ENCODE results near the gene FOXK1.

Gene FOXK1

DNA sequence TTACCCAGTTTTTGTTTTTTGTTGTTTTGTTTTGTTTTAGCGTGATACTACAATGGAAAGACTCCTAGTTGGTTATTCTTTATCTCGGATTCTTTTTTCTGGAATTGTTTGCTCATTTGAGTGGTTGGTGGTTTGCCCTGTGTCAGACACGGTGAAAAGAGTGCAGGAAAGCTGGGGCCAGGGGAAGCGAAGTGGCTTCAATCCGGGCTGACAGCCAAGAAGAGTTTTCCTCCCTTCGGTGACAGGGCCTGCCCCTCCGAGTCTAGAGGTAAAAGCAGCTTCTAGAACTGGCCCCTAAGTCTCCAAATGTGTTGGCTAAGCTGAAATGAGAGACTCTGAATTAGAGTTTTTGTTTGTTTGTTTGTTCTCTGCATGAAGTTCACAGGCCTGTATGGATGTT lies 87.7 kb downstream of the FOXK1 start:
- H3K27ac ChIP-seq = peak overlapping the region in 1 of 11 experiments; percentile 35; a peak in 1 of 22 replicates
- H3K27me3 ChIP-seq = no peaks in the 10 kb centered on the region
- peak overlapping the region in 4 of 11 experiments; percentile 2 to 43 (median 25); a peak in 2 of 22 replicates for H3K9ac ChIP-seq
- H3K4me3 ChIP-seq = no peak overlapping the region
- peaks cover 6 to 50% (median 32%) of the 10 kb centered on the region in 11 experiments; a peak in 15 of 22 replicates for H4K20me1 ChIP-seq
- TF ChIP-seq Cebpa-rat (IDR thresholded peaks at IDR 0.05) = no peak
- H3K9me3 ChIP-seq (replicated peaks in 1 of 11) = no peaks in the 10 kb centered on the region
- H3K36me3 ChIP-seq = peaks cover 30 to 55% (median 39%) of the 10 kb centered on the region in 11 experiments
- H3K4me2 ChIP-seq = no peak overlapping the region
- H3K4me1 ChIP-seq = peaks cover 8 to 14% (median 12%) of the 10 kb centered on the region in 10 experiments

GRCh38 chr7:4770886-4771285 lies 88.8 kb downstream of the FOXK1 start:
- peaks cover 19 to 44% (median 28%) of the 10 kb centered on the region in 11 experiments; a peak in 21 of 22 replicates for H3K36me3 ChIP-seq
- H3K9ac ChIP-seq = no peak overlapping the region
- no peaks in the 10 kb centered on the region for H3K27me3 ChIP-seq
- no peak overlapping the region for H3K4me3 ChIP-seq
- H3K27ac ChIP-seq = no peak overlapping the region
- no peaks in the 10 kb centered on the region for H3K9me3 ChIP-seq (replicated peaks in 1 of 11)
- peaks cover 0 to 41% (median 21%) of the 10 kb centered on the region in 11 experiments; a peak in 13 of 22 replicates for H4K20me1 ChIP-seq
- no peak for TF ChIP-seq Cebpa-rat (IDR thresholded peaks at IDR 0.05)
- H3K4me2 ChIP-seq = no peak overlapping the region
- peaks cover 10 to 15% (median 13%) of the 10 kb centered on the region in 10 experiments for H3K4me1 ChIP-seq

- no peaks in the 10 kb centered on the region for H3K27me3 ChIP-seq
- H3K9ac ChIP-seq = no peak overlapping the region
- TF ChIP-seq Cebpa-rat (IDR thresholded peaks at IDR 0.05) = no peak
- H3K36me3 ChIP-seq = peaks cover 13 to 39% (median 19%) of the 10 kb centered on the region in 11 experiments
- peaks cover 16 to 21% (median 18%) of the 10 kb centered on the region in 10 experiments for H3K4me1 ChIP-seq
- no peak overlapping the region for H3K4me3 ChIP-seq
- H3K27ac ChIP-seq = no peak overlapping the region
- no peaks in the 10 kb centered on the region for H3K9me3 ChIP-seq (replicated peaks in 1 of 11)
- peaks cover 3 to 41% (median 18%) of the 10 kb centered on the region in 11 experiments; a peak in 14 of 22 replicates for H4K20me1 ChIP-seq
- no peak overlapping the region for H3K4me2 ChIP-seq
These were observed 89.6 kb downstream of the FOXK1 start for GRCh38 chr7:4771737-4772136.

- Histone ChIP-seq H3K4me1 (peaks cover 21 to 27% (median 24%) of the 10 kb centered on the region in 10 experiments), H3K9me3 (replicated peaks in 1 of 11) (no peaks in the 10 kb centered on the region), H3K4me3 (no peak overlapping the region), H3K27ac (no peak overlapping the region), H3K36me3 (peaks cover 12 to 39% (median 17%) of the 10 kb centered on the region in 11 experiments), H3K4me2 (no peak overlapping the region), H3K27me3 (no peaks in the 10 kb centered on the region), H3K9ac (no peak overlapping the region), H4K20me1 (peaks cover 6 to 41% (median 20%) of the 10 kb centered on the region in 11 experiments; a peak in 16 of 22 replicates)
- no peak for TF ChIP-seq Cebpa-rat (IDR thresholded peaks at IDR 0.05)
These were observed 90.2 kb downstream of the FOXK1 start for GRCh38 chr7:4772306-4772705.

- Histone ChIP-seq H3K9me3 (replicated peaks in 1 of 11) (no peaks in the 10 kb centered on the region), H3K4me1 (peaks cover 21 to 36% (median 32%) of the 10 kb centered on the region in 10 experiments), H3K4me2 (peak overlapping the region; percentile 74 to 97 (median 91)), H3K27me3 (no peaks in the 10 kb centered on the region), H4K20me1 (peaks cover 8 to 40% (median 29%) of the 10 kb centered on the region in 11 experiments; a peak in 19 of 22 replicates), H3K9ac (peak overlapping the region in 6 of 11 experiments; percentile 88 to 96 (median 91); a peak in 11 of 22 replicates), H3K36me3 (peaks cover 15 to 36% (median 23%) of the 10 kb centered on the region in 11 experiments; a peak in 21 of 22 replicates), H3K27ac (peak overlapping the region in 7 of 11 experiments; percentile 85 to 96 (median 92); a peak in 14 of 22 replicates), H3K4me3 (peak overlapping the region in 6 of 10 experiments; percentile 74 to 94 (median 86); a peak in 9 of 20 replicates)
- TF ChIP-seq Cebpa-rat (IDR thresholded peaks at IDR 0.05) = no peak
These were observed 91.9 kb downstream of the FOXK1 start for GRCh38 chr7:4774007-4774406.

DNA sequence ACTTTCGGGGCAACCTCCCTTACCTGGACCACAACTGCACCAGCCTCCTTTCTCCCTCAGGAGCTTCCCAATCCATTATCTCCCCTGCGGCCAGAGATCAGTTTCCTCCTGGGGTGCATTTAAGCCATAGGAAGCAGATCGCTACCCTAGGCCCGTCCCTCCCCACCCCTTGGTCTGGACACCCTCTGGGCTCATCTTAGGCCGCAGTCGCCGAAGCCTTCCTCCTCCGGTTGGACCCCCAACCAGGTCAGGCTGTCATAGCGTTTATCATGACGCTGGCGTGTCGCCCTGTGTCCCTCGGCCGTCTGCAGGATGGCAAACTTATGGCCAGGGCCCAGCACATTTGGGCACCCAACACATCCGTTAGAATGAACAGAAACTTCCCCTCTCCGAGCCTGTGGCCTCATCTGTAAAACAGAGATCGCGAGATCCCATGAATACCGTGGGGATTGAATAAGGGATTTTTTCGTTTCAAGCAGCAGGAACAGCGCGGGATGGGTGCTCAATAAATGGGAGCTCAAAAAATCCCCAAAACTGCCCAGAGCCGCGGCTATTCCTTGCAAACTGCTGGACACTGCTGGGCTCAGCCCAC lies 92.7 kb downstream of the FOXK1 start:
- Histone ChIP-seq H3K4me2 (peak overlapping the region; percentile 74 to 97 (median 91)), H3K27ac (peak overlapping the region; percentile 80 to 96 (median 92)), H3K9ac (peak overlapping the region; percentile 87 to 96 (median 89)), H3K9me3 (replicated peaks in 1 of 11) (no peaks in the 10 kb centered on the region), H3K4me3 (peak overlapping the region; percentile 74 to 96 (median 91)), H4K20me1 (peaks cover 13 to 37% (median 30%) of the 10 kb centered on the region in 11 experiments; a peak in 19 of 22 replicates), H3K36me3 (peaks cover 17 to 36% (median 26%) of the 10 kb centered on the region in 11 experiments; a peak in 21 of 22 replicates), H3K4me1 (peaks cover 21 to 36% (median 32%) of the 10 kb centered on the region in 10 experiments), H3K27me3 (no peaks in the 10 kb centered on the region)
- TF ChIP-seq Cebpa-rat (IDR thresholded peaks at IDR 0.05) = no peak

DNA sequence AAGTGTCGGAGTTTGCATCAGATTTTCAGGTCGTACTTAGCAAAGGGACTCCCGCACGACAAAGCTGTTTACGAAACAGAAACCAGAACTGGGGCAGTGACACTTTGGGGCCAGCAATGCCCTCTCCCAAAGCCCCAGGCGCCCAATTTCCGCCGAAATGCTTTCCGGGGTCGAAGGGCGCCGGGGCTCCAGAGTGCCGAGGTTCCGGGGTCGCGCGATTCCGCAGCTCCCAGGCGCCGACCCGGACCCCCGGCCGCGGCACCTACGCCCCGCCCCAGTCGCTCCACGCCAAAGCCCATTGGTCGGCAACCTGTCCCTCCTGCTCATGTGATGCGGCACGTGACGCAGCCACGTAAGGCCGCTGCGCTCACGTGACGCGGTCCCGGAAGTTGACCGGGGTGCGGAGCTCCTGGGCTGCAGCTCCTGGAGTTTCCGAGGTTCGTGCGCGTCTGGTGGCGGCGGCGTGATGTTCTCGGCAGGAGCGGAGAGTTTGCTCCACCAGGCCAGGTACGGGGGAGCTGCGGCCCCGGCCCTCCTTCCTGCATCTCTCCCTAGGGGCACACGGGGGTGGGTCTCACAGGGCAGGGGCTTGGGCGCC lies 93.3 kb downstream of the FOXK1 start, which contains the start of gene AP5Z1:
Gene AP5Z1, plus strand, starts transcription at position 374 of the 598 bp plus-strand sequence. Its CDS starts 93 bp downstream, at position 467.
- H3K27ac ChIP-seq = peak within 1 kb of the TSS; percentile 80 to 96 (median 92)
- no peak for TF ChIP-seq Cebpa-rat (IDR thresholded peaks at IDR 0.05)

GRCh38 chr7:4775848-4776623 lies 93.9 kb downstream of the FOXK1 start:
- Histone ChIP-seq H3K4me2 (peak overlapping the region; percentile 74 to 99 (median 90)), H3K36me3 (peaks cover 26 to 49% (median 38%) of the 10 kb centered on the region in 11 experiments), H3K4me3 (peak overlapping the region; percentile 74 to 96 (median 91)), H3K27me3 (no peaks in the 10 kb centered on the region), H3K4me1 (peaks cover 21 to 36% (median 32%) of the 10 kb centered on the region in 10 experiments), H3K9me3 (replicated peaks in 1 of 11) (no peaks in the 10 kb centered on the region), H3K9ac (peak overlapping the region; percentile 87 to 96 (median 89)), H3K27ac (peak overlapping the region; percentile 80 to 96 (median 92)), H4K20me1 (peaks cover 14 to 46% (median 42%) of the 10 kb centered on the region in 11 experiments; a peak in 19 of 22 replicates)
- TF ChIP-seq Cebpa-rat (IDR thresholded peaks at IDR 0.05) = no peak

More for the DNA sequence above, 93.3 kb downstream of the FOXK1 start, which contains the start of gene AP5Z1:
- peaks cover 14 to 40% (median 36%) of the 10 kb centered on the region in 11 experiments; a peak in 19 of 22 replicates for H4K20me1 ChIP-seq
- H3K4me2 ChIP-seq = peak within 1 kb of the TSS; percentile 74 to 99 (median 91)
- peaks cover 22 to 42% (median 31%) of the 10 kb centered on the region in 11 experiments; a peak in 21 of 22 replicates for H3K36me3 ChIP-seq
- H3K4me1 ChIP-seq = peaks cover 21 to 36% (median 32%) of the 10 kb centered on the region in 10 experiments
- no peaks in the 10 kb centered on the region for H3K27me3 ChIP-seq
- no peaks in the 10 kb centered on the region for H3K9me3 ChIP-seq (replicated peaks in 1 of 11)
- H3K9ac ChIP-seq = peak within 1 kb of the TSS; percentile 87 to 96 (median 89)
- H3K4me3 ChIP-seq = peak within 1 kb of the TSS; percentile 74 to 96 (median 91)

Measured in BLaER1 treated with 17β-estradiol and CSF1 and Interleukin-3, amounts not matched to agents 10 nM and 100 nM (cell line).